Liver (tissue), 3 donors: ENCODE results near the gene MARCHF2.

Source experiments
- CTCF ChIP-seq: fragments of 150-350 bp; IDR thresholded peaks from 2 replicates; pipeline ENCODE4 v1.5.1; 2017; ENCODE audit warnings: improper control_type of control experiment, low read depth, low read length; ENCODE audit not compliant: missing input control
- EGR1 ChIP-seq, 2 donors: IDR thresholded peaks; 2 replicates each; pipeline ENCODE4 v1.6.1; 2016 to 2018; ENCODE audit warnings: antibody characterized with exemption in 2 of 2, low read depth in 2 of 2
- JUND ChIP-seq, 2 donors: IDR thresholded peaks; 2 replicates each; pipeline ENCODE4 v1.6.1; 2016; ENCODE audit warnings: antibody characterized with exemption in 2 of 2
- REST ChIP-seq: IDR thresholded peaks from 2 replicates; pipeline ENCODE4 v1.6.1; 2016; ENCODE audit warnings: antibody characterized with exemption, mild to moderate bottlenecking
- TAF1 ChIP-seq: conservative IDR thresholded peaks from 2 replicates; pipeline ENCODE4 v1.6.1; 2016; ENCODE audit warnings: antibody characterized with exemption, mild to moderate bottlenecking
- ZBTB33 ChIP-seq: IDR thresholded peaks from 2 replicates; pipeline ENCODE4 v1.6.1; 2016; ENCODE audit warnings: antibody characterized with exemption
- TF ChIP-seq, protein P1 (sequence below): IDR thresholded peaks from 2 replicates; pipeline ENCODE4 v1.6.1; 2016; ENCODE audit warnings: antibody characterized with exemption
- donor health status: healthy.
- donor health status: healthy.

DNA sequence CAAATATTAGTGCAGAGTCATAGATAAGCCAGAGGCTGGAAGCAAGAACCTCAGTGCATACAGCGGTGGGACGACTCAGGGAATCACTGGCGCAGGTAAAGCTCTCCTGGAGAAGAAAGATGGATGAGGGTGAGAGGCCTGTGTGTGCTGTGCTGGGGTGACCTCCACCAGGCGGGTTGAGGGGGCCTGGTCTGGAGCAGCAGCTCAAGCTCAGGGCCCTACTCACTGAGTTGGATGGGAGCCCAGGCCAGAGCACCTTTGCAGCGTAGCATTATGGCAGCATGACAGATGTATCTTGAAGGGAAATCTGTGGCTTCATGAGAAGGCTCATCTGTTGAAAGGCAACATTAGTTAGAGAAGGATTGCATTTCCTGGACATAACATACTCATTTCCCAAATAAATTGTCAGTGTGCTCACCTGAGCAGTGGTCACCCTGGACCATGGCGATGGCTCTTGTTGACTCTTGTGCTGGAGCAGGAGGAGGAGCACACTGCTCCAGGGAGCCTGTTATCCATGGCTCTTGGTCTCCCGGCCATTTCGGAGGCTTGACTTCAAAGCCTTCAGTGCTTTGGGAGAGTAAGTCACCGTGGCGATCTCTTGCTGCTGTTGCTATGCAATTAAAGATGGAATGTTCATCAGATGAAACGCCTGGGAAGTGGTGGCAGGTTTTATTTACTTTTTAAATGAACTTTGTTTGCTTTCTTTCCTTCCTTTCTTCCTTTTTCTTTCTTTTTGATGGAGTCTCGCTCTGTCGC lies 56.7 kb downstream of the MARCHF2 start:
- TF ChIP-seq CTCF = no peak
- TF ChIP-seq TAF1 = no peak
- TF ChIP-seq, protein P1, sequence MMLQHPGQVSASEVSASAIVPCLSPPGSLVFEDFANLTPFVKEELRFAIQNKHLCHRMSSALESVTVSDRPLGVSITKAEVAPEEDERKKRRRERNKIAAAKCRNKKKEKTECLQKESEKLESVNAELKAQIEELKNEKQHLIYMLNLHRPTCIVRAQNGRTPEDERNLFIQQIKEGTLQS = no peak
- TF ChIP-seq JUND (IDR thresholded peaks at IDR 0.05) = no peak
- TF ChIP-seq REST = no peak
- no peak for TF ChIP-seq ZBTB33
- no peak for TF ChIP-seq EGR1 (IDR thresholded peaks at IDR 0.05; ENCODE audit: low read depth in 2 of 2)
